Natural killer cell (primary cell): Measurements from ENCODE around the gene MED1. TPM values are rescaled to one million over a fixed set of nuclear protein-coding genes. Genes with fewer than 3 reads are reported as not detected.
A peak's percentile ranks its signal among the peaks of the same experiment; 100 is the strongest.

ENCODE experiments used
- ATAC-seq, 3 donors: fragments of 150-1000 bp in 2 of 3; fragments of 200-7000 bp in 1 of 3; cut with Tn5 transposase; 1 replicate in 1 of 3; 2 replicates in 2 of 3; pipeline ENCODE4 v1.10.0; 2021; ENCODE audit warnings: mild to moderate bottlenecking in 2 of 3, moderate library complexity in 2 of 3
- DNase-seq, 2 donors: peaks; one replicate each; pipeline versions ENCODE4 v3.0.0 to v3.0.0-alpha.2; 2013 to 2021; ENCODE audit warnings: mixed read lengths in 1 of 2
- H3K27ac ChIP-seq: one replicate; pipeline ENCODE4 v1.5.1; 2013; ENCODE audit warnings: mild to moderate bottlenecking, low read length
- H3K27me3 ChIP-seq: one replicate; pipeline ENCODE4 v1.6.1; 2013; ENCODE audit warnings: low read length; ENCODE audit not compliant: control insufficient read depth, insufficient read depth
- H3K36me3 ChIP-seq: one replicate; pipeline ENCODE4 v1.6.1; 2013; ENCODE audit warnings: low read length; ENCODE audit not compliant: control insufficient read depth, insufficient read depth
- H3K4me1 ChIP-seq: one replicate; pipeline ENCODE4 v1.6.1; 2013; ENCODE audit warnings: low read length; ENCODE audit not compliant: control insufficient read depth, insufficient read depth
- H3K4me3 ChIP-seq: one replicate; pipeline ENCODE4 v1.5.1; 2013; ENCODE audit warnings: low read length
- H3K9me3 ChIP-seq: one replicate; pipeline ENCODE4 v1.6.1; 2013; ENCODE audit warnings: low read length; ENCODE audit not compliant: control insufficient read depth, insufficient read depth
- H3K27ac Mint-ChIP-seq, 2 donors: one replicate each; pipeline ENCODE4 v1.8.0; 2022; ENCODE audit warnings: mild to moderate bottlenecking in 2 of 2, mixed read lengths in 2 of 2, moderate library complexity in 1 of 2
- H3K27me3 Mint-ChIP-seq, 2 donors: one replicate each; pipeline ENCODE4 v1.8.0; 2022; ENCODE audit warnings: low read depth in 2 of 2, mixed read lengths in 2 of 2
- H3K36me3 Mint-ChIP-seq: one replicate; pipeline ENCODE4 v1.8.0; 2022; ENCODE audit warnings: mixed read lengths
- H3K4me1 Mint-ChIP-seq, 2 donors: one replicate each; pipeline ENCODE4 v1.8.0; 2022; ENCODE audit warnings: mixed read lengths in 2 of 2
- H3K4me3 Mint-ChIP-seq: one replicate; pipeline ENCODE4 v1.8.0; 2022; ENCODE audit warnings: mild to moderate bottlenecking, moderate library complexity, mixed read lengths
- H3K9me3 Mint-ChIP-seq, 2 donors: one replicate each; pipeline ENCODE4 v1.8.0; 2022; ENCODE audit warnings: mixed read lengths in 2 of 2
- CTCF ChIP-seq: fragments of 200-600 bp; IDR thresholded peaks from one replicate; pipeline ENCODE4 v1.8.0; 2022; ENCODE audit warnings: antibody characterized with exemption
- WGBS: methylation state at CpG from one replicate; pipeline ENCODE4 v1.1.7; 2013; ENCODE audit warnings: missing lambda C conversion rate; ENCODE audit not compliant: insufficient coverage; 5-methylcytosine and 5-hydroxymethylcytosine counted together
- intact Hi-C: fragments of 100-400 bp; cut with micrococcal nuclease; formaldehyde crosslinking; loops from one replicate; pipeline ENCODE4 v1.14.2; 2022
- total RNA-seq, 4 donors: library from RNA; stranded (reverse); fragments of 120-200 nt in 1 of 4; gene quantifications; one replicate each; pipeline versions ENCODE4 v1.2.3 to v1.2.4, GENCODE V29; 2013 to 2022

The MED1 gene
- total RNA-seq, 3 donors from 2014 or later (not counting 1 experiment from before 2014, with no cell fraction given), result 44.3 to 63.8 (median 53.4) TPM

- H3K27me3 Mint-ChIP-seq, result no peaks in the 10 kb centered on the region
- WGBS, result 81% methylated on average over 21 of the region's 22 CpGs
- H3K36me3 Mint-ChIP-seq, result peaks cover under 1% of the 10 kb centered on the region
- ATAC-seq (no peak), DNase-seq (no peak)
- intact Hi-C loops, result loop anchor here (5.0 kb wide), 1 partner anchor 59 kb away; the partner anchor contains the start of gene CDK12
- H3K9me3 ChIP-seq, result no peaks in the 10 kb centered on the region
- peaks cover 17 to 18% of the 10 kb centered on the region in 2 donors for H3K4me1 Mint-ChIP-seq
- H3K4me3 Mint-ChIP-seq, result peak overlapping the region; percentile 94
- no peak for TF ChIP-seq CTCF
- no peak overlapping the region for H3K4me3 ChIP-seq
- no peaks in the 10 kb centered on the region for H3K27me3 ChIP-seq
- H3K27ac Mint-ChIP-seq, result peak overlapping the region; percentile 87 to 96
- peaks cover 13% of the 10 kb centered on the region for H3K4me1 ChIP-seq
- H3K9me3 Mint-ChIP-seq, result no peaks in the 10 kb centered on the region
- no peak overlapping the region for H3K27ac ChIP-seq
- H3K36me3 ChIP-seq, result peaks cover 5% of the 10 kb centered on the region
Observed at GRCh38 chr17:39402890-39403605, 48.0 kb downstream of the MED1 start.

GRCh38 chr17:39402244-39402889 is 48.7 kb downstream of the MED1 start:
- Histone ChIP-seq H3K4me3 (peak overlapping the region; percentile 83), H3K27me3 (no peaks in the 10 kb centered on the region), H3K27ac (no peak overlapping the region), H3K36me3 (no peaks in the 10 kb centered on the region), H3K4me1 (peaks cover 13% of the 10 kb centered on the region), H3K9me3 (no peaks in the 10 kb centered on the region)
- DNase-seq (peak; percentile 84 to 93), ATAC-seq (peak; percentile 63 to 71 (median 70))
- H3K4me3 Mint-ChIP-seq, result peak overlapping the region; percentile 94
- intact Hi-C loops, result loop anchor here (5.0 kb wide), 1 partner anchor 60 kb away; the partner anchor contains the start of gene CDK12
- H3K27me3 Mint-ChIP-seq, result no peaks in the 10 kb centered on the region
- under 1% methylated on average over 51 of the region's 53 CpGs for WGBS
- H3K36me3 Mint-ChIP-seq, result no peaks in the 10 kb centered on the region
- peaks cover 18% of the 10 kb centered on the region in 2 donors for H3K4me1 Mint-ChIP-seq
- no peak for TF ChIP-seq CTCF
- peak overlapping the region; percentile 87 to 96 for H3K27ac Mint-ChIP-seq
- no peaks in the 10 kb centered on the region for H3K9me3 Mint-ChIP-seq

GRCh38 chr17:39401412-39402243 is 49.4 kb downstream of the MED1 start, which contains the start of gene FBXL20:
TSS of gene FBXL20 (minus strand) at chr17:39401626. CDS start at chr17:39401402, 224 bp downstream.
- no peaks in the 10 kb centered on the region for H3K9me3 ChIP-seq
- H3K27ac ChIP-seq, result peak within 1 kb of the TSS; percentile 61
- Mint-ChIP-seq H3K9me3 (no peaks in the 10 kb centered on the region), H3K4me1 (peaks cover 18 to 24% of the 10 kb centered on the region in 2 donors), H3K4me3 (peak within 1 kb of the TSS; percentile 98), H3K27ac (peak within 1 kb of the TSS; percentile 87 to 96), H3K36me3 (no peaks in the 10 kb centered on the region), H3K27me3 (no peaks in the 10 kb centered on the region)
- intact Hi-C loops, result loop anchor here (5.0 kb wide), 1 partner anchor 61 kb away; the partner anchor contains the start of gene CDK12
- peaks cover 13% of the 10 kb centered on the region for H3K4me1 ChIP-seq
- ATAC-seq (peak; percentile 80 to 90 (median 81)), DNase-seq (peak; percentile 86 to 95)
- under 1% methylated on average over 79 of the region's 86 CpGs for WGBS
- H3K36me3 ChIP-seq, result no peaks in the 10 kb centered on the region
- TF ChIP-seq CTCF, result no peak
- no peaks in the 10 kb centered on the region for H3K27me3 ChIP-seq
- peak within 1 kb of the TSS; percentile 83 for H3K4me3 ChIP-seq
